Kidney (tissue), 14 donors: Measurements from ENCODE around the gene CELF4. TPM values are rescaled to one million over a fixed set of nuclear protein-coding genes. Genes with fewer than 3 reads are reported as not detected.

ENCODE experiments used
- DNase-seq, 5 donors: peaks; one replicate each; pipeline ENCODE4 v3.0.0-alpha.2; 2013 to 2020
- FAIRE-seq: peaks from 2 replicates; lab custom pipeline; 2012; peaks lifted over from hg19 to GRCh38; lab: Jason Lieb, UNC
- H3K27ac ChIP-seq, 2 donors: one replicate each; pipeline ENCODE4 v1.7.0; 2013; ENCODE audit warnings: low read depth in 2 of 2, low read length in 2 of 2, inconsistent platforms in 1 of 2
- H3K27me3 ChIP-seq: one replicate; pipeline ENCODE4 v1.7.1; 2013; ENCODE audit warnings: low read length, inconsistent platforms; ENCODE audit not compliant: control insufficient read depth, insufficient read depth
- H3K36me3 ChIP-seq, 3 donors: one replicate each; pipeline versions ENCODE4 v1.7.0 to v1.7.1; 2013; ENCODE audit warnings: low read length in 3 of 3, control low read depth in 1 of 3, inconsistent platforms in 1 of 3; ENCODE audit not compliant: insufficient read depth in 3 of 3, control insufficient read depth in 2 of 3
- H3K4me1 ChIP-seq, 3 donors: one replicate each; pipeline versions ENCODE4 v1.7.0 to v1.7.1; 2013; ENCODE audit warnings: low read length in 3 of 3, inconsistent platforms in 1 of 3, low read depth in 1 of 3; ENCODE audit not compliant: control insufficient read depth in 2 of 3, insufficient read depth in 2 of 3
- H3K4me3 ChIP-seq, 3 donors: one replicate each; pipeline versions ENCODE4 v1.7.0 to v1.8.1; 2013; ENCODE audit warnings: low read length in 3 of 3, control low read depth in 1 of 3, inconsistent platforms in 1 of 3
- H3K9ac ChIP-seq, 3 donors: one replicate each; pipeline versions ENCODE4 v1.7.0 to v1.7.1; 2013; ENCODE audit warnings: low read length in 3 of 3, control low read depth in 1 of 3, inconsistent platforms in 1 of 3
- H3K9me3 ChIP-seq, 3 donors: one replicate each; pipeline versions ENCODE4 v1.7.0 to v1.7.1; 2013; ENCODE audit warnings: low read length in 3 of 3, control low read depth in 1 of 3, inconsistent platforms in 1 of 3; ENCODE audit not compliant: control insufficient read depth in 2 of 3, insufficient read depth in 1 of 3
- CTCF ChIP-seq: IDR thresholded peaks from 3 replicates; pipeline ENCODE4 v1.5.1; 2012; ENCODE audit warnings: mild to moderate bottlenecking, moderate library complexity, borderline replicate concordance; ENCODE audit not compliant: insufficient read depth; ENCODE audit errors: extremely low read depth
- intact Hi-C: fragments of 100-400 bp; cut with DNase I; formaldehyde crosslinking; loops from one replicate; pipeline ENCODE4 v1.11.1; 2022
- polyA plus RNA-seq: library from polyadenylated mRNA; stranded (reverse); fragments of 350-450 nt; fragmentation: Illumina TruSeq; extraction: RNeasy Lipid Tissue Mini Kit (QIAGEN cat#74804); gene quantifications from one replicate; pipeline ENCODE4 v1.2.3, GENCODE V29; 2014; ENCODE audit warnings: low read depth, low replicate concordance; ENCODE audit not compliant: insufficient read depth
- total RNA-seq: library from RNA; stranded (reverse); fragmentation: NEBNext Ultra II Directional; extraction: Animal tissue kit (Norgen Biotek cat#: 25700); gene quantifications from one replicate; pipeline ENCODE4 v1.2.1, GENCODE V29; 2021
- donor health status: control.
- donor health status: control.
- donor health status: control.
- donor health status: control.
- donor health status: control.
- donor health status: DM: yes; HTN: yes; CAD: no.
- donor health status: Normal renal cell carcinoma (clear cell type).

CELF4 gene
- total and polyA plus RNA-seq, 2 donors from 2014 or later: 0.85 to 1.5 TPM

DNA sequence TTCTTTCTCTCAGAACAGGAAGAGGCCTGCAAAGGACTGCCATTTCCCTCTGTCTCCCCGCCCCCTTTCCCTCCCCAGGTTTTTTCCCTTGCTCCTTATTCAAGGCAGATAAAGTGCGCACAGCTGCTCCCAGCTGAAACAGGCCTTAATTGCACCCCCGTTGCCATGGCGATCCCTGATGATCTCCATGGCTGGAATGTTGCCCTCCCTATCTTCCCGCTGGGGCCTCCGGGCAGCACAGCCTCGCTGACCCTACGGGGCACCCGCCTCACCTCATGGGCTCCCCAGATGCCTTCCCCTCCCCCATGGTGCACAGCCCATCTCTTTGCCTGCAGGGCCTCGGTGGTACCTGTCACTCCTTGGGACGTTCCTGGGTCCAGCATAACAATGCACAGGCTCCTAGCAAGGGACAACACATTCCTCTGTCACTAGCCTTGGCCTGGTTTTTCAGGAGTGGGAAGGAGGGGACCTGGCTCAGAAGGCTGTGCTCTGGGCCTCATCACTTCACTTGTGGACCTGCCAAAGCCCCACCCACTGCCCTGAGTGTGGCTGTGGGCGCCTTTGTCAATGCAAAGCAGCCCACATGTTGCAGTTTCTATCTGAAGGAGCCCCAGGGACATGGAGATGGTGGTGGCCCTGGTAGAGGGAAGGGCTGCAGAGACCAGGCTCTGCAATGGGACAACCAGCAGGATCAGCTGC is 115.0 kb downstream of the CELF4 start:
- intact Hi-C loops: no loop called here
- H3K9ac ChIP-seq: peak overlapping the region in 1 of 3 donors; percentile 6
- H3K27me3 ChIP-seq: no peaks in the 10 kb centered on the region
- TF ChIP-seq CTCF: no peak
- H3K36me3 ChIP-seq: no peaks in the 10 kb centered on the region
- no peak overlapping the region for H3K27ac ChIP-seq
- H3K9me3 ChIP-seq: no peaks in the 10 kb centered on the region
- DNase-seq: peak in 4 of 5 donors; percentile 80 to 95 (median 86)
- H3K4me3 ChIP-seq: no peak overlapping the region
- peaks cover 5 to 12% (median 7%) of the 10 kb centered on the region in 3 donors for H3K4me1 ChIP-seq
- no peak for FAIRE-seq

DNA sequence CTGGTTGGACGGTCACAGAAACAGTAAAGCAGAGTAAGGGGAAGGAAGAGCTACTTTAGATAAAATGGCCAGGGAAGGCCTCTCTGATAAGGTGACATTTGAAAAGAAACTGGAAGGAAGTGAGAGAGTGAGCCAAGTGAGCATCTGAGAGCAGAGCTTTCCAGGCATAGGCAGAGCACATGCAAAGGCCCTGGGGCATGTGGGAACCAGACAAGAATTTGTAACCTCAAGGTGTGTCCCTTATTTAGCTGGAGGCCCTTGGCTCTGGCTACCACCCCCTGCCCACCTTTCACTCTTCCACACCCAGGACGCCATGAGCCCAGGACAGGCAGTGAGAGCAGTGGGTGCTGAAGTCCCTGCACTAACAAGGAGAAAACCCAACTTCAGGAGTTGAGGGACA is 116.0 kb downstream of the CELF4 start:
- intact Hi-C loops: no loop called here
- Histone ChIP-seq H3K27me3 (no peaks in the 10 kb centered on the region), H3K4me1 (peaks cover 5 to 12% (median 7%) of the 10 kb centered on the region in 3 donors), H3K9ac (no peak overlapping the region), H3K27ac (no peak overlapping the region), H3K9me3 (no peaks in the 10 kb centered on the region), H3K36me3 (no peaks in the 10 kb centered on the region), H3K4me3 (no peak overlapping the region)
- FAIRE-seq: no peak
- no peak for TF ChIP-seq CTCF
- no peak for DNase-seq

- H3K9me3 ChIP-seq: no peaks in the 10 kb centered on the region
- no peak for TF ChIP-seq CTCF
- DNase-seq (no peak), FAIRE-seq (no peak)
- no peaks in the 10 kb centered on the region for H3K27me3 ChIP-seq
- intact Hi-C loops: no loop called here
- peaks cover 5 to 12% (median 7%) of the 10 kb centered on the region in 3 donors for H3K4me1 ChIP-seq
- no peak overlapping the region for H3K27ac ChIP-seq
- no peak overlapping the region for H3K9ac ChIP-seq
- no peak overlapping the region for H3K4me3 ChIP-seq
- H3K36me3 ChIP-seq: no peaks in the 10 kb centered on the region
These were observed 116.7 kb downstream of the CELF4 start for GRCh38 chr18:37448946-37449345.
